Right lobe of liver (tissue), 6 donors: ENCODE results near the gene STXBP5. TPM values are rescaled to one million over a fixed set of nuclear protein-coding genes. Genes with fewer than 3 reads are reported as not detected.

ENCODE experiments used
- ATAC-seq, 4 donors: fragments of 200-7000 bp; cut with Tn5 transposase; one replicate each; pipeline ENCODE4 v1.9.1; 2020; ENCODE audit warnings: mild to moderate bottlenecking in 4 of 4, moderate library complexity in 4 of 4
- DNase-seq, 3 donors: peaks; one replicate each; pipeline ENCODE4 v3.0.0-alpha.2; 2020
- H3K27ac ChIP-seq, 3 donors: fragments of 200-600 bp; one replicate each; pipeline ENCODE4 v1.8.0; 2022
- H3K27me3 ChIP-seq, 2 donors: fragments of 200-600 bp; one replicate each; pipeline ENCODE4 v1.8.0; 2022
- H3K36me3 ChIP-seq, 4 donors: fragments of 200-600 bp; sonication (generic) in 1 of 4; one replicate each; pipeline versions ENCODE4 v1.5.1 to v1.8.0; 2017 to 2022; ENCODE audit warnings: control low read depth in 1 of 4
- H3K4me1 ChIP-seq, 4 donors: fragments of 200-600 bp; sonication (generic) in 1 of 4; one replicate each; pipeline versions ENCODE4 v1.5.1 to v1.8.0; 2017 to 2022; ENCODE audit warnings: control low read depth in 1 of 4
- H3K4me3 ChIP-seq, 3 donors: fragments of 200-600 bp; one replicate each; pipeline ENCODE4 v1.8.0; 2022
- H3K9me3 ChIP-seq, 4 donors: fragments of 200-600 bp; sonication (generic) in 1 of 4; one replicate each; pipeline versions ENCODE4 v1.5.1 to v1.8.0; 2017 to 2022; ENCODE audit warnings: control low read depth in 1 of 4
- POLR2A ChIP-seq: fragments of 450-650 bp; IDR thresholded peaks from one replicate; pipeline ENCODE4 v1.6.1; 2017; ENCODE audit warnings: antibody characterized with exemption, mild to moderate bottlenecking
- WGBS: methylation state at CpG from one replicate; pipeline ENCODE4 v1.1.6; 2018; ENCODE audit warnings: low coverage, low lambda C conversion rate; ENCODE audit not compliant: insufficient coverage; ENCODE audit errors: missing lambda C conversion rate; 5-methylcytosine and 5-hydroxymethylcytosine counted together
- intact Hi-C, 2 donors: fragments of 100-400 bp; cut with DNase I; formaldehyde crosslinking; loops; one replicate each; pipeline versions ENCODE4 v1.11.2 to v1.14.1; 2022
- total RNA-seq, 6 experiments: library from RNA; depleted of rRNA in 2 of 6; stranded (reverse); fragments of >200 nt in 2 of 6; fragmentation: NEBNext Ultra II Directional in 3 of 6; extraction: Animal tissue kit (Norgen Biotek cat#: 25700) in 3 of 6; gene quantifications; one replicate each; pipeline versions ENCODE4 v1.1.0 to v1.2.4, GENCODE V29; 2016 to 2023
- TF ChIP-seq, protein P1 (sequence below), 4 donors: fragments of 200-600 bp in 3 of 4; fragments of 450-650 bp in 1 of 4; IDR thresholded peaks; one replicate each; pipeline versions ENCODE4 v1.5.1 to v1.8.0; 2016 to 2022; ENCODE audit warnings: antibody characterized with exemption in 4 of 4, mild to moderate bottlenecking in 2 of 4
- donor health status: DM: no; HTN: yes; CAD: no.
- donor health status: DM: no; HTN: no; CAD: no.
- donor health status: DM: no; HTN: no; CAD: no.
- donor health status: DM: no; HTN: yes; CAD: no.
- donor health status: DM: no; HTN: yes; CAD: no.

Gene STXBP5
- total RNA-seq, 6 experiments from 2014 or later, result 3.9 to 7.6 (median 5.7) TPM

DNA sequence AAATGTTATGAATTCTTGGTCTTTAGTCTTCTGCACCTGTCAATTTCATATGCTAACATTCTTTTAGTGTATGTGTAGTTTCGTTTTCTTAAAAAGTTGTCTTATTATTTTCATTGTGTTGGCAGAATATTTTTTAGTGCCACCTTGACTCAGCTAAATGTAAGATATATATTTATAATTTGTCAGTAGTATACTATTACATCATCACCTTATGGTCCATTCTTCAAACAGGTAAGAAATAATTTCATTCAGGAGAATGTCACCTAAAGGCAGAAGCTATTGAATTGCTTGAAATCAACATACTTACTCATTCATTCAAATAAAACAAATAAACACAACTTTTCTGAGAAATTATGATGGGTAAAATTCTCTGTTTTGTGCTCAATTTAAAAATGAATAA lies 3.5 kb upstream of the STXBP5 start:
- no peaks in the 10 kb centered on the region for H3K36me3 ChIP-seq
- H3K27ac ChIP-seq, result no peak overlapping the region
- no peak for DNase-seq
- no peak for ATAC-seq
- TF ChIP-seq, protein P1, sequence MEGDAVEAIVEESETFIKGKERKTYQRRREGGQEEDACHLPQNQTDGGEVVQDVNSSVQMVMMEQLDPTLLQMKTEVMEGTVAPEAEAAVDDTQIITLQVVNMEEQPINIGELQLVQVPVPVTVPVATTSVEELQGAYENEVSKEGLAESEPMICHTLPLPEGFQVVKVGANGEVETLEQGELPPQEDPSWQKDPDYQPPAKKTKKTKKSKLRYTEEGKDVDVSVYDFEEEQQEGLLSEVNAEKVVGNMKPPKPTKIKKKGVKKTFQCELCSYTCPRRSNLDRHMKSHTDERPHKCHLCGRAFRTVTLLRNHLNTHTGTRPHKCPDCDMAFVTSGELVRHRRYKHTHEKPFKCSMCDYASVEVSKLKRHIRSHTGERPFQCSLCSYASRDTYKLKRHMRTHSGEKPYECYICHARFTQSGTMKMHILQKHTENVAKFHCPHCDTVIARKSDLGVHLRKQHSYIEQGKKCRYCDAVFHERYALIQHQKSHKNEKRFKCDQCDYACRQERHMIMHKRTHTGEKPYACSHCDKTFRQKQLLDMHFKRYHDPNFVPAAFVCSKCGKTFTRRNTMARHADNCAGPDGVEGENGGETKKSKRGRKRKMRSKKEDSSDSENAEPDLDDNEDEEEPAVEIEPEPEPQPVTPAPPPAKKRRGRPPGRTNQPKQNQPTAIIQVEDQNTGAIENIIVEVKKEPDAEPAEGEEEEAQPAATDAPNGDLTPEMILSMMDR (IDR thresholded peaks at IDR 0.05), result no peak
- TF ChIP-seq POLR2A, result no peak
- H3K27me3 ChIP-seq, result no peaks in the 10 kb centered on the region
- intact Hi-C loops, result no loop called here
- 73% methylated on average over 1 of the region's 1 CpG for WGBS
- no peaks in the 10 kb centered on the region for H3K9me3 ChIP-seq
- H3K4me1 ChIP-seq, result peaks cover 0 to 2% (median 0%) of the 10 kb centered on the region in 4 donors
- H3K4me3 ChIP-seq, result no peak overlapping the region

GRCh38 chr6:147201885-147202515 lies 2.2 kb upstream of the STXBP5 start:
- intact Hi-C loops, result no loop called here

DNA sequence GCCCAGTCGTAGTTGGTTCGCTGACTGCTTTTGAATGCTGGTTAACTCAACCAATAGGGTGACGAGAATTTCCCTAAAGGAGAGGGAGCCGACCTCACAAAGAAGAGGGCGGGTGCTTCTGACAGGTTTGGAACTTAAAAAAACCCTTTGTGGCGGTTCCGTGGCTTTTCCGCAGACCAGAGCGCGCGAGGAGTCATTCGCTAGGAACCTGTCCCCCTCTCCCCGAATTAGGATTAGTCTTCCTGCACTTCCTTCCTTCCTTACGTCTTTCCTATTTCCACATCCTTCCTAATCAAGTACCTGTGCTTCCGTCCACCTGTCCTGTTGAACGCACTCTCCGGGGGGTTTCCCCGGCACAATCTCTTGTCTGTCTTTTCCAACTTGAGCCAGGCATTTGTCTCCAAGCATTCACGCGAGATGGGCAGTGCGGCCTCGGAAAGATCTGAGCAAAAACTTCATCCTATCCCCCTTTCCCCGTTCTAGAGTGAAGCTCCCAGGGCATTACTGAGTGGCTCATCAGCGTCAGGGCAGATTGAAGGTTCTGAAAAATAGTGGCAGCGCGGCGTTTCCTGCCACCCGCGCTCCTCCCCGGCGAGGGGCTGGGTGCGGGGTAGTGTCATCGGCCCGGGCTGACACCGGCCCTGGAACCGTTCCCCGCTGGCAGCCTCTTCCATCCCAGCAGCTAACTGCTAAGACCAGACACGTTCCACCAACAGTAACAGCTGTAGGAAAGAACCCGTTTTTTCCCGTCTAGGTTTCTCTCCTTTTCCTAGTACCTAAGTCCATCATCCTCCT lies 1.5 kb upstream of the STXBP5 start:
- H3K4me1 ChIP-seq, result peaks cover 0 to 6% (median 0%) of the 10 kb centered on the region in 4 donors
- intact Hi-C loops, result no loop called here
- ATAC-seq (peak; percentile 89 to 94 (median 90)), DNase-seq (peak; percentile 68 to 87 (median 79))
- no peaks in the 10 kb centered on the region for H3K27me3 ChIP-seq
- peak overlapping the region; percentile 51 to 73 (median 70) for H3K4me3 ChIP-seq
- TF ChIP-seq, protein P1 (IDR thresholded peaks at IDR 0.05), result no peak
- TF ChIP-seq POLR2A, result peak; percentile 75
- no peaks in the 10 kb centered on the region for H3K36me3 ChIP-seq
- H3K27ac ChIP-seq, result peak overlapping the region; percentile 70 to 88 (median 88)
- WGBS, result 0% methylated on average over 38 of the region's 40 CpGs
- no peaks in the 10 kb centered on the region for H3K9me3 ChIP-seq

More at GRCh38 chr6:147201885-147202515, 2.2 kb upstream of the STXBP5 start:
- TF ChIP-seq, protein P1 (IDR thresholded peaks at IDR 0.05), result no peak
- TF ChIP-seq POLR2A, result no peak
- H3K9me3 ChIP-seq, result no peaks in the 10 kb centered on the region
- peak overlapping the region; percentile 51 to 73 (median 70) for H3K4me3 ChIP-seq
- no peak for DNase-seq
- peaks cover 0 to 6% (median 0%) of the 10 kb centered on the region in 4 donors for H3K4me1 ChIP-seq
- 9% methylated on average over 16 of the region's 16 CpGs for WGBS
- H3K36me3 ChIP-seq, result no peaks in the 10 kb centered on the region
- no peaks in the 10 kb centered on the region for H3K27me3 ChIP-seq
- no peak for ATAC-seq
- peak overlapping the region in 1 of 3 donors; percentile 88 for H3K27ac ChIP-seq

DNA sequence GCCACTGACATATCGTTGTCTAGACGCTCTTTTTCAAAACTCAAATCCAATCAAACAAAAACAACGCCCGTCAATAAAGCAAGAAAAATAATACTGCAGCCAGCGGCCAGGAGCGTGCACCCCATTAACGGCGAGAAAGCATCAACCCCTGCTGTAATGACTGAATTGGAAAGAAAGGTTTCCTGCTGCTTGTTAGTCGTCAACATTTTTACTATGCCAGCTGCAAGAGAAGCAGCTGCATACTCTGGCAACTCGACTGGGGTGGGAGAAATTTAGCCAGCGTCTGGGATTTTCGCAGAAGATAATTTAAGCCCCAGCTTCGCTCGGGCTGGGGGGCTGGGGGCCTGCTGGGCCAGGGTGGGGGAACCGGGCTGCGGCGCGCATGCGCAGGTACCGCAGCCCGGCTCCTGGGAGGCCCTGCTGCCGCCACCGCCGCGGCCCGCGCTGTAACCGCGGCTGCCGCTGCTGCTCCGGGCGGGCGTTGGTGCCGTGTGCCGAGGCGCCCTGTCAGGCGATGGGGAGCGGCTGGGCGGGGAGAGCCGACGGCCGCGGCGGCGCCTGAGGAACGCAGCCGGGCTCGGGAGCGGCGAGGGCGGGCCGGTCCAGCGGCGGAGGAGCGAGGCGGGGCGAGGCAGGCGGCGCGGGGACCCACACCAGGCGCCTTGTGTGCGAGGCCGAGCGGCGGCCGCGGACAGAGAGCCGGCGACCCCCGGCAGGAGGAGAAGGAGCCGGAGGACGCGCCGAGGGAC lies 732 bp upstream of the STXBP5 start:
- H3K4me3 ChIP-seq, result peak overlapping the region; percentile 51 to 73 (median 70)
- TF ChIP-seq POLR2A, result peak; percentile 78
- TF ChIP-seq, protein P1 (IDR thresholded peaks at IDR 0.05), result no peak
- WGBS, result 0% methylated on average over 17 of the region's 74 CpGs
- H3K27ac ChIP-seq, result peak overlapping the region; percentile 70 to 88 (median 88)
- intact Hi-C loops, result no loop called here
- H3K27me3 ChIP-seq, result no peaks in the 10 kb centered on the region
- ATAC-seq, result peak; percentile 68 to 86 (median 80)
- H3K36me3 ChIP-seq, result no peaks in the 10 kb centered on the region
- H3K4me1 ChIP-seq, result peaks cover 0 to 6% (median 0%) of the 10 kb centered on the region in 4 donors
- DNase-seq, result peak; percentile 78 to 84 (median 80)
- H3K9me3 ChIP-seq, result no peaks in the 10 kb centered on the region
